GM23338 (cell line): ENCODE results near the gene NHEJ1. TPM values are rescaled to one million over a fixed set of nuclear protein-coding genes. Genes with fewer than 3 reads are reported as not detected.

Experiments used
- CREB1 ChIP-seq: fragments of 250-450 bp; sonication (Bioruptor Pico); IDR thresholded peaks from 2 replicates; pipeline ENCODE4 v1.5.0; 2020; ENCODE audit warnings: low read depth, mild to moderate bottlenecking, moderate library complexity
- JUNB ChIP-seq: IDR thresholded peaks from one replicate; pipeline ENCODE4 v1.6.1; 2016; ENCODE audit warnings: antibody characterized with exemption; ENCODE audit not compliant: unreplicated experiment
- NANOG ChIP-seq: IDR thresholded peaks from 2 replicates; pipeline ENCODE4 v1.6.1; 2016; ENCODE audit warnings: antibody characterized with exemption, borderline replicate concordance
- POLR2AphosphoS5 ChIP-seq: IDR thresholded peaks from 2 replicates; pipeline ENCODE4 v1.6.1; 2016; ENCODE audit warnings: antibody characterized with exemption, low read depth
- STAT1 ChIP-seq: IDR thresholded peaks from one replicate; pipeline ENCODE4 v1.6.1; 2016; ENCODE audit warnings: antibody characterized with exemption; ENCODE audit not compliant: unreplicated experiment
- microRNA counts: library from miRNA; unstranded; fragments of <30 nt; microRNA quantifications from one replicate; lab custom pipeline; 2017
- microRNA-seq: library from miRNA; unstranded; fragments of <30 nt; microRNA quantifications from one replicate; pipeline ENCODE4, GENCODE V29; 2017
- polyA plus RNA-seq: library from polyadenylated mRNA; unstranded; fragments of >200 nt; fragmentation: Nextera tagmentation; extraction: Ambion mirVana; gene quantifications from 2 replicates; pipeline ENCODE4 v1.2.1, GENCODE V29; 2016
- small RNA-seq: library from RNA; depleted of rRNA; stranded (forward); fragments of <200 nt; gene quantifications from one replicate; pipeline ENCODE3, GENCODE V24; 2014; ENCODE audit warnings: low replicate concordance
- total RNA-seq: library from RNA; depleted of rRNA; stranded (reverse); fragments of >200 nt; shearing (Covaris generic); gene quantifications from 2 replicates; pipeline ENCODE4 v1.2.3, GENCODE V29; 2014; rRNA removed
- TF ChIP-seq, protein P1 (sequence below): fragments of 250-450 bp; sonication (Bioruptor Pico); IDR thresholded peaks from 2 replicates; pipeline ENCODE4 v1.5.0; 2020; ENCODE audit warnings: mild to moderate bottlenecking, moderate library complexity
- TF ChIP-seq, protein P2 (sequence below): IDR thresholded peaks from one replicate; pipeline ENCODE4 v1.6.1; 2018; ENCODE audit warnings: antibody characterized with exemption; ENCODE audit not compliant: unreplicated experiment
- TF ChIP-seq, protein P3 (sequence below), 2 experiments: fragments of 200-600 bp in 1 of 2; sonication (generic) in 1 of 2; conservative IDR thresholded peaks; 2 replicates each; pipeline versions ENCODE4 v1.5.1 to v1.6.1; 2016 to 2017; ENCODE audit warnings: antibody characterized with exemption in 2 of 2, low read depth in 2 of 2, mild to moderate bottlenecking in 2 of 2, moderate library complexity in 1 of 2

The NHEJ1 gene
- total and polyA plus RNA-seq, 2 experiments from 2014 or later, result 19.6 to 30.6 TPM

DNA sequence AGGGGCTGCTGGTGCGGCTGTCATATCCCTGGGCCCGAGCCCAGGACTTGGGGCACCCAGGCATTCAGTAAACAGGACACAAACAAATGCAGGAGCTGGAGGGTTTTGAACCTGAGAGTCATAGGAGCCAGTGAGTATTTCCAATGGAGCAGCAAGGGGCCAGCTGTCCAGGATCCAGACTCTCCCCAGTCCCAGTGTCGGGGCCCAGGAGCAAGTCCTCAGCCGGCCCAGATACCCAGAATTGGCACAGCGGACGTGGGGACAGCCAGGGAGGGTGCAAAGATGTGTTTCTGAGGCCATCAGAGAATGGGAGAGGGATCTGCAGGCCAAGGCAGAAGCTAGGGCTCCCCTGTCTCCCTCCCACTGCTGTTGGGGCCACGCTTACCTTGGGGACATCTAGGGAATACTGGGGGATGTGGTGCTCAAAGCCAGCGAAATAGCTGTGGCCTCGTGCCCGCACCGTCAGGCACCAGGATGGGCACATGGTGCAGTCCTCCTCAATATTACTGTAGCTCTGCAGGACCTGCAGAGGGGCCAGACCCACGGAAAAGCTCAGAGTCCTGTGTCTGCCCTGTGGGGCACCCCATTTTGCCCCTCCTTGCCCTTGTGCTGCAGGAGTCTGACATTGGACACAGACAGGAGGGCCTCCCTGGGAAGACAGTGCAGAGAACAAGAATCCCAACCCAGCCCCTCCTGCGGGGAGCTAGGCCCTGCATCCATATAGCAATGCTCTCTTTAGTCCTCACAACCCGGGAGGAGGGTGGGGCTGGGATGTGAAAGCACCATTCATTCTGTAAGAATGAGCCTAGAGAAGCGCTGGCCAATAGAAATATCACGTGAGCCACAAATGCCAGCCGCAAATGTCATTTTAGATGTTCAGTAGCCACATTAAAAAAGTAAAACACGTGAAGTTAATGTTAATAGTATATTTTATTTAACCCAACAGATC lies 134.7 kb downstream of the NHEJ1 start (continued):
- TF ChIP-seq, protein P1, sequence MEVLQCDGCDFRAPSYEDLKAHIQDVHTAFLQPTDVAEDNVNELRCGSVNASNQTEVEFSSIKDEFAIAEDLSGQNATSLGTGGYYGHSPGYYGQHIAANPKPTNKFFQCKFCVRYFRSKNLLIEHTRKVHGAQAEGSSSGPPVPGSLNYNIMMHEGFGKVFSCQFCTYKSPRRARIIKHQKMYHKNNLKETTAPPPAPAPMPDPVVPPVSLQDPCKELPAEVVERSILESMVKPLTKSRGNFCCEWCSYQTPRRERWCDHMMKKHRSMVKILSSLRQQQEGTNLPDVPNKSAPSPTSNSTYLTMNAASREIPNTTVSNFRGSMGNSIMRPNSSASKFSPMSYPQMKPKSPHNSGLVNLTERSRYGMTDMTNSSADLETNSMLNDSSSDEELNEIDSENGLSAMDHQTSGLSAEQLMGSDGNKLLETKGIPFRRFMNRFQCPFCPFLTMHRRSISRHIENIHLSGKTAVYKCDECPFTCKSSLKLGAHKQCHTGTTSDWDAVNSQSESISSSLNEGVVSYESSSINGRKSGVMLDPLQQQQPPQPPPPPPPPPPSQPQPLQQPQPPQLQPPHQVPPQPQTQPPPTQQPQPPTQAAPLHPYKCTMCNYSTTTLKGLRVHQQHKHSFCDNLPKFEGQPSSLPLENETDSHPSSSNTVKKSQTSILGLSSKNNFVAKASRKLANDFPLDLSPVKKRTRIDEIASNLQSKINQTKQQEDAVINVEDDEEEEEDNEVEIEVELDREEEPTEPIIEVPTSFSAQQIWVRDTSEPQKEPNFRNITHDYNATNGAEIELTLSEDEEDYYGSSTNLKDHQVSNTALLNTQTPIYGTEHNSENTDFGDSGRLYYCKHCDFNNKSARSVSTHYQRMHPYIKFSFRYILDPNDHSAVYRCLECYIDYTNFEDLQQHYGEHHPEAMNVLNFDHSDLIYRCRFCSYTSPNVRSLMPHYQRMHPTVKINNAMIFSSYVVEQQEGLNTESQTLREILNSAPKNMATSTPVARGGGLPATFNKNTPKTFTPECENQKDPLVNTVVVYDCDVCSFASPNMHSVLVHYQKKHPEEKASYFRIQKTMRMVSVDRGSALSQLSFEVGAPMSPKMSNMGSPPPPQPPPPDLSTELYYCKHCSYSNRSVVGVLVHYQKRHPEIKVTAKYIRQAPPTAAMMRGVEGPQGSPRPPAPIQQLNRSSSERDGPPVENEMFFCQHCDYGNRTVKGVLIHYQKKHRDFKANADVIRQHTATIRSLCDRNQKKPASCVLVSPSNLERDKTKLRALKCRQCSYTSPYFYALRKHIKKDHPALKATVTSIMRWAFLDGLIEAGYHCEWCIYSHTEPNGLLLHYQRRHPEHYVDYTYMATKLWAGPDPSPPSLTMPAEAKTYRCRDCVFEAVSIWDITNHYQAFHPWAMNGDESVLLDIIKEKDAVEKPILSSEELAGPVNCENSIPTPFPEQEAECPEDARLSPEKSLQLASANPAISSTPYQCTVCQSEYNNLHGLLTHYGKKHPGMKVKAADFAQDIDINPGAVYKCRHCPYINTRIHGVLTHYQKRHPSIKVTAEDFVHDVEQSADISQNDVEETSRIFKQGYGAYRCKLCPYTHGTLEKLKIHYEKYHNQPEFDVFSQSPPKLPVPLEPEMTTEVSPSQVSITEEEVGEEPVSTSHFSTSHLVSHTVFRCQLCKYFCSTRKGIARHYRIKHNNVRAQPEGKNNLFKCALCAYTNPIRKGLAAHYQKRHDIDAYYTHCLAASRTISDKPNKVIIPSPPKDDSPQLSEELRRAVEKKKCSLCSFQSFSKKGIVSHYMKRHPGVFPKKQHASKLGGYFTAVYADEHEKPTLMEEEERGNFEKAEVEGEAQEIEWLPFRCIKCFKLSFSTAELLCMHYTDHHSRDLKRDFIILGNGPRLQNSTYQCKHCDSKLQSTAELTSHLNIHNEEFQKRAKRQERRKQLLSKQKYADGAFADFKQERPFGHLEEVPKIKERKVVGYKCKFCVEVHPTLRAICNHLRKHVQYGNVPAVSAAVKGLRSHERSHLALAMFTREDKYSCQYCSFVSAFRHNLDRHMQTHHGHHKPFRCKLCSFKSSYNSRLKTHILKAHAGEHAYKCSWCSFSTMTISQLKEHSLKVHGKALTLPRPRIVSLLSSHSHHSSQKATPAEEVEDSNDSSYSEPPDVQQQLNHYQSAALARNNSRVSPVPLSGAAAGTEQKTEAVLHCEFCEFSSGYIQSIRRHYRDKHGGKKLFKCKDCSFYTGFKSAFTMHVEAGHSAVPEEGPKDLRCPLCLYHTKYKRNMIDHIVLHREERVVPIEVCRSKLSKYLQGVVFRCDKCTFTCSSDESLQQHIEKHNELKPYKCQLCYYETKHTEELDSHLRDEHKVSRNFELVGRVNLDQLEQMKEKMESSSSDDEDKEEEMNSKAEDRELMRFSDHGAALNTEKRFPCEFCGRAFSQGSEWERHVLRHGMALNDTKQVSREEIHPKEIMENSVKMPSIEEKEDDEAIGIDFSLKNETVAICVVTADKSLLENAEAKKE (CRISPR knock-in tag), result no peak
- no peak for TF ChIP-seq STAT1
- no peak for TF ChIP-seq POLR2AphosphoS5
- TF ChIP-seq NANOG, result no peak
- TF ChIP-seq, protein P2, sequence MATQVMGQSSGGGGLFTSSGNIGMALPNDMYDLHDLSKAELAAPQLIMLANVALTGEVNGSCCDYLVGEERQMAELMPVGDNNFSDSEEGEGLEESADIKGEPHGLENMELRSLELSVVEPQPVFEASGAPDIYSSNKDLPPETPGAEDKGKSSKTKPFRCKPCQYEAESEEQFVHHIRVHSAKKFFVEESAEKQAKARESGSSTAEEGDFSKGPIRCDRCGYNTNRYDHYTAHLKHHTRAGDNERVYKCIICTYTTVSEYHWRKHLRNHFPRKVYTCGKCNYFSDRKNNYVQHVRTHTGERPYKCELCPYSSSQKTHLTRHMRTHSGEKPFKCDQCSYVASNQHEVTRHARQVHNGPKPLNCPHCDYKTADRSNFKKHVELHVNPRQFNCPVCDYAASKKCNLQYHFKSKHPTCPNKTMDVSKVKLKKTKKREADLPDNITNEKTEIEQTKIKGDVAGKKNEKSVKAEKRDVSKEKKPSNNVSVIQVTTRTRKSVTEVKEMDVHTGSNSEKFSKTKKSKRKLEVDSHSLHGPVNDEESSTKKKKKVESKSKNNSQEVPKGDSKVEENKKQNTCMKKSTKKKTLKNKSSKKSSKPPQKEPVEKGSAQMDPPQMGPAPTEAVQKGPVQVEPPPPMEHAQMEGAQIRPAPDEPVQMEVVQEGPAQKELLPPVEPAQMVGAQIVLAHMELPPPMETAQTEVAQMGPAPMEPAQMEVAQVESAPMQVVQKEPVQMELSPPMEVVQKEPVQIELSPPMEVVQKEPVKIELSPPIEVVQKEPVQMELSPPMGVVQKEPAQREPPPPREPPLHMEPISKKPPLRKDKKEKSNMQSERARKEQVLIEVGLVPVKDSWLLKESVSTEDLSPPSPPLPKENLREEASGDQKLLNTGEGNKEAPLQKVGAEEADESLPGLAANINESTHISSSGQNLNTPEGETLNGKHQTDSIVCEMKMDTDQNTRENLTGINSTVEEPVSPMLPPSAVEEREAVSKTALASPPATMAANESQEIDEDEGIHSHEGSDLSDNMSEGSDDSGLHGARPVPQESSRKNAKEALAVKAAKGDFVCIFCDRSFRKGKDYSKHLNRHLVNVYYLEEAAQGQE, result no peak
- TF ChIP-seq JUNB, result no peak
- no peak for TF ChIP-seq CREB1 (CRISPR knock-in tag)
- TF ChIP-seq, protein P3, sequence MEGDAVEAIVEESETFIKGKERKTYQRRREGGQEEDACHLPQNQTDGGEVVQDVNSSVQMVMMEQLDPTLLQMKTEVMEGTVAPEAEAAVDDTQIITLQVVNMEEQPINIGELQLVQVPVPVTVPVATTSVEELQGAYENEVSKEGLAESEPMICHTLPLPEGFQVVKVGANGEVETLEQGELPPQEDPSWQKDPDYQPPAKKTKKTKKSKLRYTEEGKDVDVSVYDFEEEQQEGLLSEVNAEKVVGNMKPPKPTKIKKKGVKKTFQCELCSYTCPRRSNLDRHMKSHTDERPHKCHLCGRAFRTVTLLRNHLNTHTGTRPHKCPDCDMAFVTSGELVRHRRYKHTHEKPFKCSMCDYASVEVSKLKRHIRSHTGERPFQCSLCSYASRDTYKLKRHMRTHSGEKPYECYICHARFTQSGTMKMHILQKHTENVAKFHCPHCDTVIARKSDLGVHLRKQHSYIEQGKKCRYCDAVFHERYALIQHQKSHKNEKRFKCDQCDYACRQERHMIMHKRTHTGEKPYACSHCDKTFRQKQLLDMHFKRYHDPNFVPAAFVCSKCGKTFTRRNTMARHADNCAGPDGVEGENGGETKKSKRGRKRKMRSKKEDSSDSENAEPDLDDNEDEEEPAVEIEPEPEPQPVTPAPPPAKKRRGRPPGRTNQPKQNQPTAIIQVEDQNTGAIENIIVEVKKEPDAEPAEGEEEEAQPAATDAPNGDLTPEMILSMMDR (conservative IDR thresholded peaks at IDR 0.05; ENCODE audit: low read depth in 2 of 2), result no peak

MicroRNAs within 50 kb of the gene (microRNA counts, 767-probe panel; counts per million panel counts)
- not detected for microRNA hsa-miR-3131 (lab: Ali Mortazavi, UCI)

Small RNA genes within 50 kb of the gene (microRNA-seq; reads per million reads assigned to microRNA genes)
- gene MIR3131, result 0.66 reads per million

Small RNA genes within 50 kb of the gene (small RNA-seq; reads per million reads assigned to genes)
- gene MIR3131, result not detected
- gene RN7SL764P, result not detected

Other genes starting within 250 kb of the NHEJ1 start
- gene CDK5R2, start 201.1 kb downstream of the NHEJ1 start, total RNA-seq, result 0.43 and 0.56 TPM in 2 replicates
- gene CDK5R2, start 201.1 kb downstream of the NHEJ1 start, polyA plus RNA-seq, result 0.19 TPM in 1 of 2 replicates, not detected in the other
- not detected in 2 replicates for gene FEV, start 175.6 kb downstream of the NHEJ1 start, total RNA-seq
- gene FEV, start 175.6 kb downstream of the NHEJ1 start, polyA plus RNA-seq, result not detected in 2 replicates
- not detected in 2 replicates for gene CRYBA2, start 167.4 kb downstream of the NHEJ1 start, total RNA-seq
- not detected in 2 replicates for gene CRYBA2, start 167.4 kb downstream of the NHEJ1 start, polyA plus RNA-seq
- 0.23 and 0.38 TPM in 2 replicates for gene CFAP65, start 119.3 kb downstream of the NHEJ1 start, total RNA-seq
- 0.37 and 0.74 TPM in 2 replicates for gene CFAP65, start 119.3 kb downstream of the NHEJ1 start, polyA plus RNA-seq
- not detected in 2 replicates for gene IHH, start 99.9 kb downstream of the NHEJ1 start, total RNA-seq
- gene IHH, start 99.9 kb downstream of the NHEJ1 start, polyA plus RNA-seq, result not detected in 2 replicates
- 0.73 TPM in 1 of 2 replicates, not detected in the other for gene SLC23A3, start 9.2 kb upstream of the NHEJ1 start, total RNA-seq
- gene SLC23A3, start 9.2 kb upstream of the NHEJ1 start, polyA plus RNA-seq, result 0.10 and 0.26 TPM in 2 replicates
- gene CNPPD1, start 16.1 kb upstream of the NHEJ1 start, total RNA-seq, result 18.2 and 22.8 TPM in 2 replicates
- gene CNPPD1, start 16.1 kb upstream of the NHEJ1 start, polyA plus RNA-seq, result 17.4 and 18.0 TPM in 2 replicates
- 35.1 and 41.8 TPM in 2 replicates for gene RETREG2, start 17.5 kb upstream of the NHEJ1 start, total RNA-seq
- gene RETREG2, start 17.5 kb upstream of the NHEJ1 start, polyA plus RNA-seq, result 12.7 and 13.2 TPM in 2 replicates
- gene ZFAND2B, start 46.0 kb upstream of the NHEJ1 start, total RNA-seq, result 21.5 and 30.0 TPM in 2 replicates
- 13.1 and 16.3 TPM in 2 replicates for gene ZFAND2B, start 46.0 kb upstream of the NHEJ1 start, polyA plus RNA-seq
- gene ABCB6, start 58.1 kb upstream of the NHEJ1 start, total RNA-seq, result 35.1 and 43.6 TPM in 2 replicates
- gene ABCB6, start 58.1 kb upstream of the NHEJ1 start, polyA plus RNA-seq, result 26.2 and 29.8 TPM in 2 replicates
- gene ATG9A, start 68.8 kb upstream of the NHEJ1 start, total RNA-seq, result 54.2 and 62.7 TPM in 2 replicates
- 18.0 and 20.7 TPM in 2 replicates for gene ATG9A, start 68.8 kb upstream of the NHEJ1 start, polyA plus RNA-seq
- gene ANKZF1, start 69.0 kb upstream of the NHEJ1 start, total RNA-seq, result 51.2 and 61.9 TPM in 2 replicates
- gene ANKZF1, start 69.0 kb upstream of the NHEJ1 start, polyA plus RNA-seq, result 29.9 TPM in 2 replicates
- gene GLB1L, start 84.6 kb upstream of the NHEJ1 start, total RNA-seq, result 5.4 and 5.6 TPM in 2 replicates
- 1.7 TPM in 2 replicates for gene GLB1L, start 84.6 kb upstream of the NHEJ1 start, polyA plus RNA-seq
- gene STK16, start 84.7 kb upstream of the NHEJ1 start, total RNA-seq, result 12.1 and 17.0 TPM in 2 replicates
- 3.1 and 3.4 TPM in 2 replicates for gene STK16, start 84.7 kb upstream of the NHEJ1 start, polyA plus RNA-seq
- 0.14 TPM in 1 of 2 replicates, not detected in the other for gene TUBA4B, start 92.4 kb upstream of the NHEJ1 start, total RNA-seq
- gene TUBA4B, start 92.4 kb upstream of the NHEJ1 start, polyA plus RNA-seq, result 0.17 TPM in 1 of 2 replicates, not detected in the other
- 77.7 and 89.6 TPM in 2 replicates for gene TUBA4A, start 93.1 kb upstream of the NHEJ1 start, total RNA-seq
- gene TUBA4A, start 93.1 kb upstream of the NHEJ1 start, polyA plus RNA-seq, result 43.3 and 44.3 TPM in 2 replicates
- 25.5 and 25.9 TPM in 2 replicates for gene DNAJB2, start 118.6 kb upstream of the NHEJ1 start, total RNA-seq
- gene DNAJB2, start 118.6 kb upstream of the NHEJ1 start, polyA plus RNA-seq, result 6.4 and 9.0 TPM in 2 replicates
- gene PTPRN, start 148.6 kb upstream of the NHEJ1 start, total RNA-seq, result 18.8 and 22.1 TPM in 2 replicates
- gene PTPRN, start 148.6 kb upstream of the NHEJ1 start, polyA plus RNA-seq, result 4.8 and 5.1 TPM in 2 replicates
- not detected in 2 replicates for gene RESP18, start 171.9 kb upstream of the NHEJ1 start, total RNA-seq
- gene RESP18, start 171.9 kb upstream of the NHEJ1 start, polyA plus RNA-seq, result not detected in 2 replicates
- 58.8 and 67.9 TPM in 2 replicates for gene DNPEP, start 227.1 kb upstream of the NHEJ1 start, total RNA-seq
- 44.9 and 49.2 TPM in 2 replicates for gene DNPEP, start 227.1 kb upstream of the NHEJ1 start, polyA plus RNA-seq